Osteoblast (primary cell): ENCODE measurements around the gene ARMC9. TPM values are rescaled to one million over a fixed set of nuclear protein-coding genes. Genes with fewer than 3 reads are reported as not detected.

Experiments used
- DNase-seq: peaks from one replicate; pipeline ENCODE4 v3.0.0; 2011; ENCODE audit warnings: low spot score, mixed read lengths; ENCODE audit not compliant: insufficient read length; ENCODE audit errors: missing footprints
- H2AFZ ChIP-seq: 2 replicates; pipeline ENCODE4 v1.6.0; 2011; ENCODE audit warnings: mild to moderate bottlenecking, low read length
- H3K27ac ChIP-seq: 2 replicates; pipeline ENCODE4 v1.5.1; 2011; ENCODE audit warnings: mild to moderate bottlenecking, low read depth, low read length, moderate library complexity
- H3K27me3 ChIP-seq: 2 replicates; pipeline ENCODE4 v1.6.0; 2012; ENCODE audit warnings: mild to moderate bottlenecking, control low read depth, inconsistent platforms, low read length, moderate library complexity; ENCODE audit not compliant: insufficient read depth
- H3K36me3 ChIP-seq: 2 replicates; pipeline ENCODE4 v1.5.1; 2011; ENCODE audit warnings: mild to moderate bottlenecking, low read length, control low read depth, moderate library complexity; ENCODE audit not compliant: insufficient read depth
- H3K4me1 ChIP-seq: 2 replicates; pipeline ENCODE4 v1.5.1; 2011; ENCODE audit warnings: mild to moderate bottlenecking, low read length, control low read depth, moderate library complexity; ENCODE audit not compliant: insufficient read depth
- H3K4me2 ChIP-seq: 2 replicates; pipeline ENCODE4 v1.6.0; 2011; ENCODE audit warnings: mild to moderate bottlenecking, low read length; ENCODE audit not compliant: insufficient read depth
- H3K4me3 ChIP-seq: fragments of 200-600 bp; sonication (generic); 3 replicates; pipeline ENCODE4 v1.5.1; 2012; ENCODE audit warnings: mild to moderate bottlenecking, low read length, inconsistent platforms; ENCODE audit not compliant: insufficient read depth
- H3K79me2 ChIP-seq: 2 replicates; pipeline ENCODE4 v1.6.0; 2012; ENCODE audit warnings: mild to moderate bottlenecking, low read length, control low read depth, inconsistent platforms; ENCODE audit not compliant: insufficient read depth
- H3K9me3 ChIP-seq: 2 replicates; pipeline ENCODE4 v1.5.1; 2011; ENCODE audit warnings: low read depth, low read length, control low read depth
- H4K20me1 ChIP-seq: 2 replicates; pipeline ENCODE4 v1.6.0; 2012; ENCODE audit warnings: mild to moderate bottlenecking, low read length, control low read depth; ENCODE audit not compliant: insufficient read depth
- total RNA-seq: library from RNA; depleted of rRNA; stranded (reverse); fragments of >200 nt; gene quantifications from 2 replicates; pipeline ENCODE4 v1.2.3, GENCODE V29; 2012
- TF ChIP-seq, protein P1 (sequence below): IDR thresholded peaks from 2 replicates; pipeline ENCODE4 v1.5.1; 2011; ENCODE audit warnings: mild to moderate bottlenecking, low read depth, low read length, moderate library complexity; ENCODE audit errors: extremely low read depth

Gene ARMC9
- total RNA-seq, 1 donor: 221 TPM

DNA sequence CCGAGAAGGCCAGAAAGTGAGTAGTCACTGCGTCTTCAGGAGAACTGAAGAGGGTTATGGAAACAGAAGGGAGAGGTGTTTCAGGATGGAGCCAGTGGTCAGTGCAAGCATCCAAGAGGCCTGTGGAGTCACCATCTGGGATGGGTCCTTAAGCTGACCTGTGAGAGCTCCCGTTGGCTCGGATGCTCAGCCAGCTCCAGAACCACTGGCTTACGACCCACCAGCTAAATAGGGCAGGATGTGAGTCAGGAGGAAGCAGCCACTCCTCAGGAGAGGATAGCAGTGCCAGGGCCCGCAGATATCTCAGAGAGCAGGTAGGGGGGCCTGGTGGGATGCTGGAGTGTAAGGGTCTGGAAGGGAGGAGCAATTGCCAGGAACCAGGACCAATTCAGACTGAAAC is 134.0 kb downstream of the ARMC9 start:
- no peak overlapping the region for H3K27ac ChIP-seq
- no peaks in the 10 kb centered on the region for H3K27me3 ChIP-seq
- H2AFZ ChIP-seq: no peak overlapping the region
- no peak overlapping the region for H3K4me2 ChIP-seq
- no peaks in the 10 kb centered on the region for H4K20me1 ChIP-seq
- H3K79me2 ChIP-seq: no peaks in the 10 kb centered on the region
- H3K4me3 ChIP-seq: no peak overlapping the region
- no peak for DNase-seq
- TF ChIP-seq, protein P1, sequence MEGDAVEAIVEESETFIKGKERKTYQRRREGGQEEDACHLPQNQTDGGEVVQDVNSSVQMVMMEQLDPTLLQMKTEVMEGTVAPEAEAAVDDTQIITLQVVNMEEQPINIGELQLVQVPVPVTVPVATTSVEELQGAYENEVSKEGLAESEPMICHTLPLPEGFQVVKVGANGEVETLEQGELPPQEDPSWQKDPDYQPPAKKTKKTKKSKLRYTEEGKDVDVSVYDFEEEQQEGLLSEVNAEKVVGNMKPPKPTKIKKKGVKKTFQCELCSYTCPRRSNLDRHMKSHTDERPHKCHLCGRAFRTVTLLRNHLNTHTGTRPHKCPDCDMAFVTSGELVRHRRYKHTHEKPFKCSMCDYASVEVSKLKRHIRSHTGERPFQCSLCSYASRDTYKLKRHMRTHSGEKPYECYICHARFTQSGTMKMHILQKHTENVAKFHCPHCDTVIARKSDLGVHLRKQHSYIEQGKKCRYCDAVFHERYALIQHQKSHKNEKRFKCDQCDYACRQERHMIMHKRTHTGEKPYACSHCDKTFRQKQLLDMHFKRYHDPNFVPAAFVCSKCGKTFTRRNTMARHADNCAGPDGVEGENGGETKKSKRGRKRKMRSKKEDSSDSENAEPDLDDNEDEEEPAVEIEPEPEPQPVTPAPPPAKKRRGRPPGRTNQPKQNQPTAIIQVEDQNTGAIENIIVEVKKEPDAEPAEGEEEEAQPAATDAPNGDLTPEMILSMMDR: no peak
- peaks cover 18% of the 10 kb centered on the region for H3K36me3 ChIP-seq
- H3K4me1 ChIP-seq: no peaks in the 10 kb centered on the region
- H3K9me3 ChIP-seq: no peaks in the 10 kb centered on the region

DNA sequence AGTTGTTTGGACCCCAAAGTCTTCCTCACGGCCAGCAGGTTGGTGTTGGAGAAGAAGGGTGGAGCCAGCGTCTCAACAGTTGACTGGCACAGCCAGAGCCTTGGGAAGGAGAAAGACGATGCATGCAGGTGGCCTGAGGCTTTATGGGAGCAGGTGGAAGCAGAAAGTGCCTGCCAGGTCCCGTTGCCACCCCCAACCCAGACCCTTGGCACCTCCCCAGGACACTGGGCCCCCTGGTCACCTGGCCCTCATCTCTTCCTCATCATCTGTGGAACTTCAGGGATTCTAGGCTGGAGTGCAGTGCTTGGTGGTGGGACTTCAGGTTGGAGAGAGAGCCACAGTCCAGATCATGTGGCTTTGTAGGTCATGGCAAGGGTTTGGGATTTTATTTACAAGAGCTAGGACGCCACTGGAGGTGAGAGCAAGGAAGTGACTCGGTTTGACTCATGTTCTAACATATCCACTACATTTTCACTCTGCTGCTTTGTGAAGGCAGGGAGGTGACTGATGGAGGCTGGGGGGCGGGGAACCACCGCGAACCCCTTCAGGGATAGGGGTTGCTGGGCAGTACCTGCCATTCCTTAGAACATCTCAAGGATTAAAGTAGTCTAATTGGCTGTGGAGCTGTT is 134.6 kb downstream of the ARMC9 start:
- H3K4me1 ChIP-seq: no peaks in the 10 kb centered on the region
- H3K27me3 ChIP-seq: no peaks in the 10 kb centered on the region
- H3K9me3 ChIP-seq: no peaks in the 10 kb centered on the region
- no peak for DNase-seq
- no peak overlapping the region for H3K27ac ChIP-seq
- H3K79me2 ChIP-seq: no peaks in the 10 kb centered on the region
- TF ChIP-seq, protein P1: no peak
- no peaks in the 10 kb centered on the region for H4K20me1 ChIP-seq
- H3K36me3 ChIP-seq: peaks cover 18% of the 10 kb centered on the region
- no peak overlapping the region for H3K4me2 ChIP-seq
- H3K4me3 ChIP-seq: no peak overlapping the region
- no peak overlapping the region for H2AFZ ChIP-seq

DNA sequence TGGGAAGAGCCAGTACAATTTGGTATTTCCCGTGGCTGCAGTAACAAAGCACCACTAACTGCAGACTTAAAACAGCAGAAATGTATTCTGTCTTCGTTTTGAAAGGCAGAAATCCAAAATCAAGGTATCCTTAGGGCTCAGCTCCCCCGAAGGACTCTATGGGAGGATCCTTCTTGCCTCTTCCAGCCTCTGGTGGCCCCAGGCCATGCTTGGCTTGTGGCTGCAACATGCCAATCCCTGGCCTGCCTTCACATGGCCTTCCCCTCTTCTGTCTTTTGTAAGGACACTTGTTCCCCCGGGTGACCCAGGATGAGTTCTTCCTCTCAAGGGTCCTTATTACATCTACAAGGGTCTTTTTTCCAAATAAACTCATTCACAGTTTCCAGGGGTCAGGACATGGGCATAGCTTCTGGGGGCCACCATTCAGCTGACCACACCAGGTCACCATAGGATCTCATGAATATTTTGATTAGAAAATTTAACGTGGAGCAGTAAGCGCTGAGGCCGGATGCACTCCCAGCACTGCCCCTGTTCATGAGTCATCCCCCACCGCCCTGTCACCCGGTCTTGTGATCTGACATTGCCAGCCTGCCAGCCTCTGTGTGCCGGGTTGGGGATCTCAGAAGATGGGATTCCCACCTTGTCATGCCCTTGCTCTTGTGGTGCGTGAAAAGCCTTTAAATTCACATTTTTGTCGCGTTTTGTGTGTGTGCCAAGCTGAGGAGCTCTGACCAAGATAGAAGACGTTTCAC is 135.9 kb downstream of the ARMC9 start:
- no peaks in the 10 kb centered on the region for H4K20me1 ChIP-seq
- no peak overlapping the region for H2AFZ ChIP-seq
- peaks cover 18% of the 10 kb centered on the region for H3K36me3 ChIP-seq
- no peaks in the 10 kb centered on the region for H3K79me2 ChIP-seq
- H3K4me1 ChIP-seq: no peaks in the 10 kb centered on the region
- DNase-seq: no peak
- TF ChIP-seq, protein P1: no peak
- no peak overlapping the region for H3K4me2 ChIP-seq
- H3K27ac ChIP-seq: no peak overlapping the region
- no peaks in the 10 kb centered on the region for H3K9me3 ChIP-seq
- no peaks in the 10 kb centered on the region for H3K27me3 ChIP-seq
- no peak overlapping the region for H3K4me3 ChIP-seq

DNA sequence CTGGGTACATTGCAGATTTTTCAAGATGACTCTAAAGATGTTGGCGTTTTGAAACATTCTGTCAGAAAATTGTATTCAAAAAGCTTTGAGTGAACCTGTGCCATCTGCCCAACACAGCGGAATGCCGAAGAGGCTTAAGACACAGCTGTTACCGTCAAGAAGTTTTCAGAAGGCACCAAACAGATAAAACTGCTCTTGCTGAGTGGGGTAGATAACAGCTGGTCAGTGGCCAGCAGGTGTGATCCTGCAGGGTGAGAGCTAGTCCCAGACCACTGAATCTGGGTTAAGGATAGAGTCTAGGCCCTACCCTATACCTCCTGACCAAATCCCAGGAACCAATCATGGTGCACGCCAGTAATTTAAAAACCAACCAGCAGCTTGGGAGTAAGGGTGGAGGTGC is 136.6 kb downstream of the ARMC9 start:
- Histone ChIP-seq H4K20me1 (no peaks in the 10 kb centered on the region), H3K79me2 (no peaks in the 10 kb centered on the region), H3K9me3 (no peaks in the 10 kb centered on the region), H3K36me3 (peaks cover 18% of the 10 kb centered on the region), H3K4me1 (no peaks in the 10 kb centered on the region), H3K27ac (no peak overlapping the region), H3K4me2 (no peak overlapping the region), H3K4me3 (no peak overlapping the region), H3K27me3 (no peaks in the 10 kb centered on the region), H2AFZ (no peak overlapping the region)
- TF ChIP-seq, protein P1: no peak
- DNase-seq: no peak
